IPS DF 4.7 (cell line): ENCODE measurements around the gene DSC1.
"Not testable (repeated sequence)": the region's sequence is repeated elsewhere in the genome, so short reads cannot be mapped to it uniquely, and the experiment has no call there.

Experiments used
- DNase-seq: peaks from one replicate; pipeline ENCODE4 v3.0.0-alpha.2; 2013; ENCODE audit warnings: low spot score; ENCODE audit errors: extremely low read depth

DSC1 gene

GRCh38 chr18:31171144-31171839 is 8.6 kb upstream of the DSC1 start:
- DNase-seq: no peak

- no peak for DNase-seq
These were observed 7.7 kb upstream of the DSC1 start for GRCh38 chr18:31170335-31170734.

- no peak for DNase-seq
These were observed 250 bp downstream of the DSC1 start for GRCh38 chr18:31162419-31162793.

GRCh38 chr18:31161757-31162418 is 768 bp downstream of the DSC1 start:
- no peak for DNase-seq

- DNase-seq: no peak
These were observed 5.6 kb downstream of the DSC1 start for GRCh38 chr18:31156821-31157763.

GRCh38 chr18:31155498-31155897 is 7.2 kb downstream of the DSC1 start:
- no peak for DNase-seq

- no peak for DNase-seq
These were observed 8.5 kb downstream of the DSC1 start for GRCh38 chr18:31154181-31154580.

GRCh38 chr18:31149351-31149750 is 13.3 kb downstream of the DSC1 start:
- DNase-seq: no peak

- DNase-seq: no peak
These were observed 14.1 kb downstream of the DSC1 start for GRCh38 chr18:31148600-31148999.

- no peak for DNase-seq
These were observed 15.8 kb downstream of the DSC1 start for GRCh38 chr18:31146809-31147208.

- no peak for DNase-seq
These were observed 19.6 kb downstream of the DSC1 start for GRCh38 chr18:31143025-31143424.

- no peak for DNase-seq
These were observed 23.9 kb downstream of the DSC1 start for GRCh38 chr18:31138709-31139108.

- no peak for DNase-seq
These were observed 27.6 kb downstream of the DSC1 start for GRCh38 chr18:31134988-31135529.

GRCh38 chr18:31129398-31130115 is 33.1 kb downstream of the DSC1 start:
- no peak for DNase-seq

GRCh38 chr18:31125878-31126277 is 36.8 kb downstream of the DSC1 start:
- no peak for DNase-seq

- not testable (repeated sequence) for DNase-seq
These were observed 39.5 kb downstream of the DSC1 start for GRCh38 chr18:31123125-31123524.

GRCh38 chr18:31120594-31120993 is 42.1 kb downstream of the DSC1 start:
- no peak for DNase-seq

GRCh38 chr18:31116853-31117595 is 45.6 kb downstream of the DSC1 start:
- DNase-seq: no peak

GRCh38 chr18:31112804-31113203 is 49.9 kb downstream of the DSC1 start:
- no peak for DNase-seq

GRCh38 chr18:31105733-31106132 is 56.9 kb downstream of the DSC1 start:
- DNase-seq: no peak
